Endometrium (tissue), 2 donors: ENCODE measurements around the gene FKBP1A.
A peak's percentile ranks its signal among the peaks of the same experiment; 100 is the strongest.

ENCODE experiments used
- FAIRE-seq: peaks from 2 replicates; lab custom pipeline; 2012; peaks lifted over from hg19 to GRCh38; lab: Jason Lieb, UNC
- donor health status: control.
- donor health status: control.

FKBP1A gene

GRCh38 chr20:1392693-1393506, at the start of gene FKBP1A:
TSS of gene FKBP1A (minus strand) at chr20:1393054. CDS start at chr20:1392998, 56 bp downstream.
- no peak for FAIRE-seq

GRCh38 chr20:1442304-1442703, 49.5 kb upstream of the FKBP1A start:
- FAIRE-seq: no peak

- FAIRE-seq: no peak
These were observed 48.3 kb upstream of the FKBP1A start for GRCh38 chr20:1441133-1441532.

GRCh38 chr20:1440024-1440423, 47.2 kb upstream of the FKBP1A start:
- no peak for FAIRE-seq

- FAIRE-seq: no peak
These were observed 45.5 kb upstream of the FKBP1A start for GRCh38 chr20:1438361-1438760.

- peak; percentile 48 for FAIRE-seq
These were observed 44.5 kb upstream of the FKBP1A start for GRCh38 chr20:1437235-1437904.

GRCh38 chr20:1436263-1436662, 43.4 kb upstream of the FKBP1A start:
- FAIRE-seq: no peak

GRCh38 chr20:1435337-1435699, 42.5 kb upstream of the FKBP1A start:
- FAIRE-seq: no peak

GRCh38 chr20:1434571-1435336, 41.9 kb upstream of the FKBP1A start:
- FAIRE-seq: no peak

GRCh38 chr20:1431158-1431557, 38.3 kb upstream of the FKBP1A start:
- no peak for FAIRE-seq

GRCh38 chr20:1430004-1430451, 37.2 kb upstream of the FKBP1A start:
- no peak for FAIRE-seq

GRCh38 chr20:1429143-1429728, 36.4 kb upstream of the FKBP1A start:
- FAIRE-seq: no peak

- no peak for FAIRE-seq
These were observed 34.7 kb upstream of the FKBP1A start for GRCh38 chr20:1427457-1428054.

GRCh38 chr20:1426231-1426849, 33.5 kb upstream of the FKBP1A start:
- no peak for FAIRE-seq

- no peak for FAIRE-seq
These were observed 31.5 kb upstream of the FKBP1A start for GRCh38 chr20:1424336-1424735.

GRCh38 chr20:1423625-1424106, 30.8 kb upstream of the FKBP1A start:
- FAIRE-seq: no peak

GRCh38 chr20:1423206-1423605, 30.4 kb upstream of the FKBP1A start:
- no peak for FAIRE-seq

- no peak for FAIRE-seq
These were observed 29.9 kb upstream of the FKBP1A start for GRCh38 chr20:1422753-1423152.

GRCh38 chr20:1420066-1420465, 27.2 kb upstream of the FKBP1A start:
- FAIRE-seq: no peak

GRCh38 chr20:1418350-1418749, 25.5 kb upstream of the FKBP1A start:
- FAIRE-seq: no peak

- no peak for FAIRE-seq
These were observed 24.9 kb upstream of the FKBP1A start for GRCh38 chr20:1417790-1418189.
